ENCODE data around the gene SET.

SET gene

GRCh38 chr9:128705051-128705965, 16.3 kb downstream of the SET start:
- no peak overlapping the region for H3K4me2 ChIP-seq (ENCODE audit: low read length)
- H3K27ac ChIP-seq (ENCODE audit: low read length), result no peak overlapping the region
- H3K9me3 ChIP-seq (ENCODE audit: insufficient read depth, low read length), result no peaks in the 10 kb centered on the region
- H3K9ac ChIP-seq (ENCODE audit: low read length), result no peak overlapping the region
- peaks cover 23% of the 10 kb centered on the region for H3K79me2 ChIP-seq (ENCODE audit: low read length)
- no peaks in the 10 kb centered on the region for H4K20me1 ChIP-seq (ENCODE audit: insufficient read depth, low read length)
- TF ChIP-seq, protein P1, sequence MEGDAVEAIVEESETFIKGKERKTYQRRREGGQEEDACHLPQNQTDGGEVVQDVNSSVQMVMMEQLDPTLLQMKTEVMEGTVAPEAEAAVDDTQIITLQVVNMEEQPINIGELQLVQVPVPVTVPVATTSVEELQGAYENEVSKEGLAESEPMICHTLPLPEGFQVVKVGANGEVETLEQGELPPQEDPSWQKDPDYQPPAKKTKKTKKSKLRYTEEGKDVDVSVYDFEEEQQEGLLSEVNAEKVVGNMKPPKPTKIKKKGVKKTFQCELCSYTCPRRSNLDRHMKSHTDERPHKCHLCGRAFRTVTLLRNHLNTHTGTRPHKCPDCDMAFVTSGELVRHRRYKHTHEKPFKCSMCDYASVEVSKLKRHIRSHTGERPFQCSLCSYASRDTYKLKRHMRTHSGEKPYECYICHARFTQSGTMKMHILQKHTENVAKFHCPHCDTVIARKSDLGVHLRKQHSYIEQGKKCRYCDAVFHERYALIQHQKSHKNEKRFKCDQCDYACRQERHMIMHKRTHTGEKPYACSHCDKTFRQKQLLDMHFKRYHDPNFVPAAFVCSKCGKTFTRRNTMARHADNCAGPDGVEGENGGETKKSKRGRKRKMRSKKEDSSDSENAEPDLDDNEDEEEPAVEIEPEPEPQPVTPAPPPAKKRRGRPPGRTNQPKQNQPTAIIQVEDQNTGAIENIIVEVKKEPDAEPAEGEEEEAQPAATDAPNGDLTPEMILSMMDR (IDR thresholded peaks at IDR 0.05; ENCODE audit: low read depth, low read length), result no peak
- no peak for TF ChIP-seq EZH2phosphoT487 (IDR thresholded peaks at IDR 0.05; ENCODE audit: low read depth)
- H3K27me3 ChIP-seq (ENCODE audit: low read depth, low read length), result no peaks in the 10 kb centered on the region
- H3K4me1 ChIP-seq (ENCODE audit: low read length), result peaks cover 11% of the 10 kb centered on the region; the same call in 1 of the 2 replicates
- H3K4me3 ChIP-seq (ENCODE audit: low read length), result no peak overlapping the region
- H3K36me3 ChIP-seq (replicated peaks; ENCODE audit: low read depth, low read length), result no peaks in the 10 kb centered on the region
- H2AFZ ChIP-seq (ENCODE audit: low read depth, low read length), result no peak overlapping the region

DNA sequence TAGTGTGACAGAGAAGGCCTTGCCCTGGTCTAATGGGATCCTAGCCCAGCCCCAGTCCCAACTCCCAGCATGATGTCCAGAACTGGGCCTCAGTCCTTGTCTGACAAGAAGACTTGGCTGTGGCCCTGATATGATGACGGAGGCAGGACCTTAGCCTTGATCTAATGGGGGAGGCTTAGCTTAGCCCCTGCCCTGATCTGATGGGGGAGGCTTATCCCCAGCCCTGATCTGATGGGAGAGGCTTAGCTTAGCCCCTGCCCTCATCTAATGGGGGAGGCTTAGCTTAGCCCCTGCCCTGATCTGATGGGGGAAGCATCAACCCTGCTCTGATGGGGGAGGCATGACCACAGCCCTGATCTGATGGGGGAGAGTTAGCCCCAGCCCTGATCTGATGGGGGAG, 17.0 kb downstream of the SET start:
- Histone ChIP-seq H3K79me2 (ENCODE audit: low read length) (peaks cover 23% of the 10 kb centered on the region), H3K27me3 (ENCODE audit: low read depth, low read length) (no peaks in the 10 kb centered on the region), H3K4me2 (ENCODE audit: low read length) (no peak overlapping the region), H3K4me3 (ENCODE audit: low read length) (no peak overlapping the region), H3K4me1 (ENCODE audit: low read length) (peaks cover 11% of the 10 kb centered on the region; the same call in 1 of the 2 replicates), H3K36me3 (replicated peaks; ENCODE audit: low read depth, low read length) (no peaks in the 10 kb centered on the region), H3K9me3 (ENCODE audit: insufficient read depth, low read length) (no peaks in the 10 kb centered on the region), H3K27ac (ENCODE audit: low read length) (no peak overlapping the region), H4K20me1 (ENCODE audit: insufficient read depth, low read length) (no peaks in the 10 kb centered on the region), H2AFZ (ENCODE audit: low read depth, low read length) (no peak overlapping the region), H3K9ac (ENCODE audit: low read length) (no peak overlapping the region)
- TF ChIP-seq, protein P1 (IDR thresholded peaks at IDR 0.05; ENCODE audit: low read depth, low read length), result no peak
- TF ChIP-seq EZH2phosphoT487 (IDR thresholded peaks at IDR 0.05; ENCODE audit: low read depth), result no peak

- Histone ChIP-seq H3K9ac (ENCODE audit: low read length) (no peak overlapping the region), H3K9me3 (ENCODE audit: insufficient read depth, low read length) (no peaks in the 10 kb centered on the region), H3K27me3 (ENCODE audit: low read depth, low read length) (no peaks in the 10 kb centered on the region), H2AFZ (ENCODE audit: low read depth, low read length) (no peak overlapping the region), H3K79me2 (ENCODE audit: low read length) (peaks cover 19% of the 10 kb centered on the region; the same call in 1 of the 2 replicates), H4K20me1 (ENCODE audit: insufficient read depth, low read length) (no peaks in the 10 kb centered on the region), H3K4me3 (ENCODE audit: low read length) (no peak overlapping the region), H3K27ac (ENCODE audit: low read length) (no peak overlapping the region), H3K36me3 (replicated peaks; ENCODE audit: low read depth, low read length) (no peaks in the 10 kb centered on the region), H3K4me1 (ENCODE audit: low read length) (peaks cover 6% of the 10 kb centered on the region; the same call in 1 of the 2 replicates), H3K4me2 (ENCODE audit: low read length) (no peak overlapping the region)
- TF ChIP-seq, protein P1 (IDR thresholded peaks at IDR 0.05; ENCODE audit: low read depth, low read length), result no peak
- no peak for TF ChIP-seq EZH2phosphoT487 (IDR thresholded peaks at IDR 0.05; ENCODE audit: low read depth)
Measured at GRCh38 chr9:128706671-128707381, 17.8 kb downstream of the SET start.

GRCh38 chr9:128707446-128707845, 18.4 kb downstream of the SET start:
- H3K9me3 ChIP-seq (ENCODE audit: insufficient read depth, low read length), result no peaks in the 10 kb centered on the region
- H3K79me2 ChIP-seq (ENCODE audit: low read length), result peaks cover 19% of the 10 kb centered on the region; the same call in 1 of the 2 replicates
- no peak overlapping the region for H3K27ac ChIP-seq (ENCODE audit: low read length)
- no peak overlapping the region for H3K4me3 ChIP-seq (ENCODE audit: low read length)
- no peaks in the 10 kb centered on the region for H3K27me3 ChIP-seq (ENCODE audit: low read depth, low read length)
- peaks cover 6% of the 10 kb centered on the region; the same call in 1 of the 2 replicates for H3K4me1 ChIP-seq (ENCODE audit: low read length)
- H3K9ac ChIP-seq (ENCODE audit: low read length), result no peak overlapping the region
- no peak overlapping the region for H3K4me2 ChIP-seq (ENCODE audit: low read length)
- H2AFZ ChIP-seq (ENCODE audit: low read depth, low read length), result no peak overlapping the region
- H4K20me1 ChIP-seq (ENCODE audit: insufficient read depth, low read length), result no peaks in the 10 kb centered on the region
- no peak for TF ChIP-seq EZH2phosphoT487 (IDR thresholded peaks at IDR 0.05; ENCODE audit: low read depth)
- TF ChIP-seq, protein P1 (IDR thresholded peaks at IDR 0.05; ENCODE audit: low read depth, low read length), result no peak
- H3K36me3 ChIP-seq (replicated peaks; ENCODE audit: low read depth, low read length), result peaks cover 3% of the 10 kb centered on the region

Measured in OCI-LY3 (cell line).